HFFc6 (cell line): Measurements from ENCODE around the gene COL25A1. TPM values are rescaled to one million over a fixed set of nuclear protein-coding genes. Genes with fewer than 3 reads are reported as not detected.

Experiments used
- DNase-seq: peaks from one replicate; pipeline ENCODE4 v3.0.0-alpha.2; 2018
- H3K27ac Mint-ChIP-seq: 2 replicates; pipeline ENCODE4 v1.8.0; 2020; ENCODE audit warnings: mild to moderate bottlenecking, mixed read lengths
- H3K27me3 Mint-ChIP-seq: 2 replicates; pipeline ENCODE4 v1.8.0; 2021; ENCODE audit warnings: mild to moderate bottlenecking, moderate library complexity, mixed read lengths; ENCODE audit not compliant: insufficient read depth
- H3K36me3 Mint-ChIP-seq: 2 replicates; pipeline ENCODE4 v1.8.0; 2021; ENCODE audit warnings: low read depth, mixed read lengths
- H3K4me1 Mint-ChIP-seq: 2 replicates; pipeline ENCODE4 v1.8.0; 2020; ENCODE audit warnings: low read depth, mixed read lengths
- H3K4me3 Mint-ChIP-seq: 2 replicates; pipeline ENCODE4 v1.8.0; 2020; ENCODE audit warnings: mild to moderate bottlenecking, moderate library complexity, mixed read lengths
- H3K9me3 Mint-ChIP-seq: 2 replicates; pipeline ENCODE4 v1.8.0; 2020; ENCODE audit warnings: mild to moderate bottlenecking, mixed read lengths
- CTCF ChIP-seq: fragments of 200-600 bp; sonication (generic); IDR thresholded peaks from 2 replicates; pipeline ENCODE4 v1.5.0; 2021; ENCODE audit warnings: antibody characterized with exemption, mild to moderate bottlenecking
- total RNA-seq, 6 experiments: library from RNA; stranded (reverse); fragmentation: NEBNext Ultra II Directional; extraction: Animal tissue kit (Norgen Biotek cat#: 25700); gene quantifications; 2 replicates in 1 of 6; 3 replicates in 5 of 6; pipeline ENCODE4 v1.2.3, GENCODE V29; 2021

Gene COL25A1
- total RNA-seq, 6 experiments from 2014 or later: not detected

DNA sequence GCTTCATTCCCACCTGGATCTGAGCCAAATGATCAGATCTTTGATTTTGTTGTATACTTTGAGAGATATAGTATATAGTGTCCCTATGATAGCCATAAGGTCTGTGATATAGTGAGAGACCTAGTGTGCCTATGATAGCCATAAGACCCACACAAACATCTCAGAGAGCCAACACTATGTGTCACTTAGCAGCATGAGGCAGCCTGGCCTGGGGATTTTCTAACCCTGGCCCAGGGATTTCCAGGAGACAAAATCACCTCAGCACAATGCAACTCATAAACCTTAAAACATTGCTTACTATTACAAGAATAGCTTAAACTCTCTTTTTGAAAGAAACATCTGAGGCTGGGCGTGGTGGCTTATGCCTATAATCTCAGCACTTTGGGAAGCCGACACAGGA, 23.2 kb upstream of the COL25A1 start:
- no peaks in the 10 kb centered on the region; the same call in 1 of the 2 replicates for H3K27me3 Mint-ChIP-seq
- H3K9me3 Mint-ChIP-seq: peaks cover 49% of the 10 kb centered on the region
- no peaks in the 10 kb centered on the region for H3K4me1 Mint-ChIP-seq
- peaks cover 7% of the 10 kb centered on the region; the same call in 1 of the 2 replicates for H3K36me3 Mint-ChIP-seq
- H3K4me3 Mint-ChIP-seq: no peak overlapping the region
- DNase-seq: no peak
- no peak for TF ChIP-seq CTCF
- H3K27ac Mint-ChIP-seq: no peak overlapping the region

DNA sequence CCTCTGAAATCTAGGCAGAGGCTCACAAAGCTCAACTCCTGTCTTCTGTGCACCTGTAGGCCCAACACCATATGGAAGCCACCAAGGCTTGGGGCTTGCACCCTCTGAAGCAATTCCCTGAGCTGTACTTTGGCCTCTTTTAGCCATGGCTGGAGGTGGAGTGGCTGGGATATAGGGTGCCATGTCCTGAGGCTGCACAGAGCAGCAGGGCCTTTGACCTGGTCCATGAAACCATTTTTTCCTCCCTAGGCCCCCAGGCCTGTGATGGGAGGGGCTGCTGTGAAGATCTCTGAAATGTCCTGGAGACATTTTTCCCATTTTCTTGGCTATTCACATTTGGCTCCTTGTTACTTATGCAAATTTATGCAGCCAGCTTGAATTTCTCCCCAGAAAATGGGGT, 20.9 kb upstream of the COL25A1 start:
- H3K27ac Mint-ChIP-seq: no peak overlapping the region
- no peaks in the 10 kb centered on the region for H3K4me1 Mint-ChIP-seq
- peaks cover 7% of the 10 kb centered on the region; the same call in 1 of the 2 replicates for H3K36me3 Mint-ChIP-seq
- H3K4me3 Mint-ChIP-seq: no peak overlapping the region
- DNase-seq: no peak
- H3K9me3 Mint-ChIP-seq: peaks cover 42% of the 10 kb centered on the region
- peaks cover 2% of the 10 kb centered on the region; the same call in 1 of the 2 replicates for H3K27me3 Mint-ChIP-seq
- no peak for TF ChIP-seq CTCF

DNA sequence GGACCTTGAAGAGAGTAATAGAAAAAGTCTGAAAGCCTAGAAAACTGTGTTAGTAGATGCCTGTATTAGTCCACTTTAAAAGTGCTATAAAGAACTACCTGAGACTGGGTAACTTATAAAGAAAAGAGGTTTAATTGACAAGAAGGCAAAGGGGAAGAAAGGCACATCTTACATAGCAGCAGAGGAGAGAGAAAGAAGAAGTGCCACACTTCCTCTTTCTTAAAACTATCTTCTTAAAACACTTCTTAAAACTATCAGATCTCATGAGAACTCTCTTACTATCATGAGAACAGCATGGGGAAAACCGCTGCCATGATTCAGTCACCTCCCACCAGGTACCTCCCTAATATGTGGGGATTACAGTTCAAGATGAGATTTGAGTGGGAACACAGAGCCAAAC, 18.8 kb upstream of the COL25A1 start:
- no peak for DNase-seq
- Mint-ChIP-seq H3K9me3 (peaks cover 37% of the 10 kb centered on the region), H3K4me3 (no peak overlapping the region), H3K27ac (no peak overlapping the region), H3K4me1 (no peaks in the 10 kb centered on the region), H3K27me3 (peaks cover 4% of the 10 kb centered on the region; the same call in 1 of the 2 replicates), H3K36me3 (peaks cover 7% of the 10 kb centered on the region; the same call in 1 of the 2 replicates)
- TF ChIP-seq CTCF: no peak

DNA sequence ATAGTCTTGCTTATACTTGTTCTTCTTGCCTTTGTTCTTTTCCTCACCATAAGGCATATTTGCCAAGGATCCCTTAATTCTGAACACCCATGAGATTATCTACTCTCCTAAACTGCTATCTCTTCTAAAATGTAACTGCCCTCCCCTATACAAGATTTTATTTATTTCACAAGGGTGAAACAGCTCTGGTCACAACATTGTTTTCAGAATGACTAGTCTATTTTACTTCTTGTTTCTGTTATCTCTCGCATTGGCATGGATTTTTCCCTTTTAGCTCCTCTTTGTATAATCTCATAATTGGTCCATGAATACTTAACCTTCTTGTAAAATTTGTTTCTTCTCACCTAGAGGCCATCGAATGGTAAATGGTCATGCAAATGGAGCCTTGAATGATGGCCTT, 17.2 kb upstream of the COL25A1 start:
- no peak for TF ChIP-seq CTCF
- H3K4me1 Mint-ChIP-seq: no peaks in the 10 kb centered on the region
- DNase-seq: no peak

DNA sequence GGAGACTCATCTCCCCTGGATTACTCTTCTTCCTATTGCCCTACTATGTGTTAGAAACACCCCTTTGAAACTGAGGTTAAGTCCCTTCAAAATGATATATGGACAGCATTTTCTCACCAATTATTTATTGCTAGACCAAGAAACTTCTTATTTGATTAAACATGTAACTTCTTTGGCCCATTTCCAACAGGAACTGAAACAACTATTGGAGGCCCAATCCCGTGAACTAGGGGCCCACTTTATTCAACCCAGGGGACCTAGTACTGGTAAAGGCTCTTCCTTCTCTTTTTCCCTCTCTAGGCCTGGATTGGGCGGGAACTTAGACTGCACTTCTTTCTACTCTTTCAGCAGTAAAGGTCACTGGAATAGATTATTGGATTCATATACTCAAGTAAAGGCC, 16.7 kb upstream of the COL25A1 start:
- H3K27ac Mint-ChIP-seq: no peak overlapping the region
- peaks cover 6% of the 10 kb centered on the region; the same call in 1 of the 2 replicates for H3K36me3 Mint-ChIP-seq
- no peak for TF ChIP-seq CTCF
- H3K4me3 Mint-ChIP-seq: no peak overlapping the region
- H3K27me3 Mint-ChIP-seq: peaks cover 4% of the 10 kb centered on the region; the same call in 1 of the 2 replicates
- DNase-seq: no peak
- no peaks in the 10 kb centered on the region for H3K4me1 Mint-ChIP-seq
- peaks cover 31% of the 10 kb centered on the region for H3K9me3 Mint-ChIP-seq

More for the DNA sequence above, 17.2 kb upstream of the COL25A1 start:
- H3K9me3 Mint-ChIP-seq: peaks cover 36% of the 10 kb centered on the region
- H3K27me3 Mint-ChIP-seq: peaks cover 4% of the 10 kb centered on the region; the same call in 1 of the 2 replicates
- H3K36me3 Mint-ChIP-seq: peaks cover 7% of the 10 kb centered on the region; the same call in 1 of the 2 replicates
- H3K4me3 Mint-ChIP-seq: no peak overlapping the region
- H3K27ac Mint-ChIP-seq: no peak overlapping the region
